ENCODE measurements around the gene KCNE4. TPM values are rescaled to one million over a fixed set of nuclear protein-coding genes. Genes with fewer than 3 reads are reported as not detected.

The KCNE4 gene
- total RNA-seq, 4 donors from 2014 or later = 2.0 to 6.1 (median 3.3) TPM

GRCh38 chr2:223046470-223047040 lies 5.4 kb upstream of the KCNE4 start:
- intact Hi-C loops (cut with DNase I; ENCODE audit: low total_unique reads) = no loop called here
- Histone ChIP-seq H3K4me1 (no peaks in the 10 kb centered on the region), H3K27me3 (peaks cover 0 to 8% (median 6%) of the 10 kb centered on the region in 3 donors), H3K36me3 (no peaks in the 10 kb centered on the region), H3K27ac (peak overlapping the region in 2 of 4 donors; percentile 54 to 59), H3K9me3 (no peaks in the 10 kb centered on the region), H3K4me3 (no peak overlapping the region)
- in situ Hi-C loops (cut with MboI; ENCODE audit: low sequenced_read_pairs in 4 of 4) = no loop called here
- no peak for TF ChIP-seq CTCF (IDR thresholded peaks at IDR 0.05 in 4 of 5, conservative IDR thresholded peaks at IDR 0.05 in 1 of 5)
- TF ChIP-seq POLR2A (IDR thresholded peaks at IDR 0.05) = no peak
- DNase-seq (no peak), ATAC-seq (no peak)

- Histone ChIP-seq H3K4me1 (peaks cover 0 to 5% of the 10 kb centered on the region in 2 donors), H3K27ac (peak overlapping the region; percentile 39 to 59 (median 54)), H3K4me3 (no peak overlapping the region), H3K36me3 (no peaks in the 10 kb centered on the region), H3K9me3 (no peaks in the 10 kb centered on the region), H3K27me3 (peaks cover 0 to 10% (median 10%) of the 10 kb centered on the region in 3 donors)
- ATAC-seq (peak; percentile 60 to 62), DNase-seq (no peak)
- intact Hi-C loops (cut with DNase I; ENCODE audit: low total_unique reads) (no loop called here), in situ Hi-C loops (cut with MboI; ENCODE audit: low sequenced_read_pairs in 4 of 4) (no loop called here)
- TF ChIP-seq POLR2A (IDR thresholded peaks at IDR 0.05) = no peak
- no peak for TF ChIP-seq CTCF (IDR thresholded peaks at IDR 0.05 in 4 of 5, conservative IDR thresholded peaks at IDR 0.05 in 1 of 5)
Measured at GRCh38 chr2:223047260-223047761, 4.7 kb upstream of the KCNE4 start.

GRCh38 chr2:223048519-223048918 lies 3.5 kb upstream of the KCNE4 start:
- H3K9me3 ChIP-seq = no peaks in the 10 kb centered on the region
- peaks cover 11 to 22% (median 21%) of the 10 kb centered on the region in 3 donors for H3K27me3 ChIP-seq
- no peak overlapping the region for H3K4me3 ChIP-seq
- H3K36me3 ChIP-seq = no peaks in the 10 kb centered on the region
- ATAC-seq (no peak), DNase-seq (no peak)
- intact Hi-C loops (cut with DNase I; ENCODE audit: low total_unique reads) (no loop called here), in situ Hi-C loops (cut with MboI; ENCODE audit: low sequenced_read_pairs in 4 of 4) (no loop called here)
- TF ChIP-seq POLR2A (IDR thresholded peaks at IDR 0.05) = no peak
- TF ChIP-seq CTCF (IDR thresholded peaks at IDR 0.05 in 4 of 5, conservative IDR thresholded peaks at IDR 0.05 in 1 of 5) = no peak
- H3K27ac ChIP-seq = no peak overlapping the region
- peaks cover 0 to 5% of the 10 kb centered on the region in 2 donors for H3K4me1 ChIP-seq

DNA sequence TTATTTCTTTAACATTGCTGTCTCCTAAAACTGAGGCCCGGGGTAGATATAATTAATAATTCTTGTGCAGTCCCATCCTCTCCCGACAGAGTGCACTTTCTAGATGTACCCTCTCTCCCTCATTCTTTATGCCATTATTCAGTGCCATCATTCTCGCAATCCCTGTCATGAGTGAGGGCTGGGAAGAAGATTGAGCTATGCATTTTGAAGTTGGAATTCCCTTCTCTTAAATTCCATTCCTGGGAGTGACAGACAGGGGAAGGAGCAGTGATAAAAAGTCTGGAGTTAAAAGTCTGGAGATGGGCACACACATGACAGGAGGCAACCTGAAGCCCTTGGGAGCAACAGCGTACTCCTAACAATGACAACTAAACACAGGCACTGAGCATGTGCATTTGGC lies 2.6 kb upstream of the KCNE4 start:
- H3K4me1 ChIP-seq = peaks cover 0 to 5% of the 10 kb centered on the region in 2 donors

More for the DNA sequence above, 2.6 kb upstream of the KCNE4 start:
- DNase-seq (no peak), ATAC-seq (no peak)
- intact Hi-C loops (cut with DNase I; ENCODE audit: low total_unique reads) (no loop called here), in situ Hi-C loops (cut with MboI; ENCODE audit: low sequenced_read_pairs in 4 of 4) (no loop called here)
- H3K27ac ChIP-seq = no peak overlapping the region
- H3K4me3 ChIP-seq = no peak overlapping the region
- no peaks in the 10 kb centered on the region for H3K36me3 ChIP-seq
- H3K27me3 ChIP-seq = peaks cover 12 to 26% (median 25%) of the 10 kb centered on the region in 3 donors
- H3K9me3 ChIP-seq = no peaks in the 10 kb centered on the region
- no peak for TF ChIP-seq CTCF (IDR thresholded peaks at IDR 0.05 in 4 of 5, conservative IDR thresholded peaks at IDR 0.05 in 1 of 5)
- no peak for TF ChIP-seq POLR2A (IDR thresholded peaks at IDR 0.05)
